ENCODE measurements around the gene NTRK1. TPM values are rescaled to one million over a fixed set of nuclear protein-coding genes. Genes with fewer than 3 reads are reported as not detected.

The NTRK1 gene
- total RNA-seq, 1 donor from 2014 or later, result not detected

DNA sequence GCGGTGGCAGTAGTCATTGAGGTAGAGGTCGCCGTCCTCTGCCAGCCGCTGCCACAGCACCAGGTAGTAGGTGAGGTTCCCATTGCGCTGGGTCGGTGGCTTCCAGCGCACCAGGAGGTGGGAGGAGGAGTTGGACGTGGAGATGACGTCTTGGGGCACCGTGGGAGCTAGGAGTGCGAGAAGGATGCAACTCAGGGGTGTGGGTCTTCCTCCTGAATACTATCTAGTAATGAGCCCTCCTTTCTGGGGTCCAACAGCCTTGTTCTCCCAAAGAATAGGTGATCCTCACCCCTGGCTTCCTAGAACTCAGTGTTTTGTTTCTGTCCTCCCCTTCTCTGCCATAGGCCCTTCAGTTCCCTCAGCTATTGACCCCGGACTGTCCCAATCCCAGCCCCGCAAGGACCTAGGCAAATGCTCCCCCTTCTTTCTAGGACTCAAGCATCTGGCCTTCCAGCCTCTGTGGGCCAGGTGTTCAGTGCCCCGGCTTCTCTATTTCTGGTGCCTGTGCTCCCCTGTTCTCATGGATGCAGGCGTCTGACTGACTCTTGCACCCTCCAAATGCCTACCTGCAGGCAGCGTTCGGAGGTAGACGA is 14.6 kb upstream of the NTRK1 start:
- TF ChIP-seq, protein P1, sequence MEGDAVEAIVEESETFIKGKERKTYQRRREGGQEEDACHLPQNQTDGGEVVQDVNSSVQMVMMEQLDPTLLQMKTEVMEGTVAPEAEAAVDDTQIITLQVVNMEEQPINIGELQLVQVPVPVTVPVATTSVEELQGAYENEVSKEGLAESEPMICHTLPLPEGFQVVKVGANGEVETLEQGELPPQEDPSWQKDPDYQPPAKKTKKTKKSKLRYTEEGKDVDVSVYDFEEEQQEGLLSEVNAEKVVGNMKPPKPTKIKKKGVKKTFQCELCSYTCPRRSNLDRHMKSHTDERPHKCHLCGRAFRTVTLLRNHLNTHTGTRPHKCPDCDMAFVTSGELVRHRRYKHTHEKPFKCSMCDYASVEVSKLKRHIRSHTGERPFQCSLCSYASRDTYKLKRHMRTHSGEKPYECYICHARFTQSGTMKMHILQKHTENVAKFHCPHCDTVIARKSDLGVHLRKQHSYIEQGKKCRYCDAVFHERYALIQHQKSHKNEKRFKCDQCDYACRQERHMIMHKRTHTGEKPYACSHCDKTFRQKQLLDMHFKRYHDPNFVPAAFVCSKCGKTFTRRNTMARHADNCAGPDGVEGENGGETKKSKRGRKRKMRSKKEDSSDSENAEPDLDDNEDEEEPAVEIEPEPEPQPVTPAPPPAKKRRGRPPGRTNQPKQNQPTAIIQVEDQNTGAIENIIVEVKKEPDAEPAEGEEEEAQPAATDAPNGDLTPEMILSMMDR (IDR thresholded peaks at IDR 0.05), result no peak
- H3K4me1 Mint-ChIP-seq (ENCODE audit: unreplicated experiment), result no peaks in the 10 kb centered on the region
- H3K36me3 Mint-ChIP-seq (ENCODE audit: unreplicated experiment), result no peaks in the 10 kb centered on the region
- peaks cover 62% of the 10 kb centered on the region for H3K27me3 Mint-ChIP-seq (ENCODE audit: unreplicated experiment)
- H3K4me3 Mint-ChIP-seq (ENCODE audit: unreplicated experiment), result no peak overlapping the region
- no peak for DNase-seq (ENCODE audit: extremely low spot score, unreplicated experiment)
- H3K27ac Mint-ChIP-seq (ENCODE audit: unreplicated experiment), result no peak overlapping the region
- H3K9me3 Mint-ChIP-seq (ENCODE audit: unreplicated experiment), result no peaks in the 10 kb centered on the region

DNA sequence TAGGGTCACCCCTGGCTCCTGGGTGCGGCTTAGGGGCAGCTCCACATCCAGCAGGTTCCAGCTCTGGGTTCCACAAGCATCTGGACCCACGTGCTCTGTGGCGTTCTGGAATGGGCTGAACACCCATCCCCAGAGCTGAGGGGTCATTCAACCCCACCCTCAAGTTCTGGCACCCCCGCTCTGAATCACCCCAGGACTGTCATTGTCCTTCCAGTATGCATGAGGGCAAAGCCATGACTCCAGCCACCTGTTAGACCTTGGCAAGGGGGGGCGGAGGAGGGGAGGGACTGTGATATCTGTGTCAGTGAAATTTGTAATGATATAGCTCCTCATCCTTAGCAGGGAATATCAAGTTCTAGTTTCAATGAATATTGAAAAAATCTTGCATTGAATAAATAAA is 14.0 kb upstream of the NTRK1 start:
- H3K27ac Mint-ChIP-seq (ENCODE audit: unreplicated experiment), result no peak overlapping the region
- TF ChIP-seq, protein P1 (IDR thresholded peaks at IDR 0.05), result no peak
- no peaks in the 10 kb centered on the region for H3K4me1 Mint-ChIP-seq (ENCODE audit: unreplicated experiment)
- DNase-seq (ENCODE audit: extremely low spot score, unreplicated experiment), result no peak
- H3K9me3 Mint-ChIP-seq (ENCODE audit: unreplicated experiment), result no peaks in the 10 kb centered on the region
- H3K36me3 Mint-ChIP-seq (ENCODE audit: unreplicated experiment), result no peaks in the 10 kb centered on the region
- H3K4me3 Mint-ChIP-seq (ENCODE audit: unreplicated experiment), result no peak overlapping the region
- peaks cover 62% of the 10 kb centered on the region for H3K27me3 Mint-ChIP-seq (ENCODE audit: unreplicated experiment)

DNA sequence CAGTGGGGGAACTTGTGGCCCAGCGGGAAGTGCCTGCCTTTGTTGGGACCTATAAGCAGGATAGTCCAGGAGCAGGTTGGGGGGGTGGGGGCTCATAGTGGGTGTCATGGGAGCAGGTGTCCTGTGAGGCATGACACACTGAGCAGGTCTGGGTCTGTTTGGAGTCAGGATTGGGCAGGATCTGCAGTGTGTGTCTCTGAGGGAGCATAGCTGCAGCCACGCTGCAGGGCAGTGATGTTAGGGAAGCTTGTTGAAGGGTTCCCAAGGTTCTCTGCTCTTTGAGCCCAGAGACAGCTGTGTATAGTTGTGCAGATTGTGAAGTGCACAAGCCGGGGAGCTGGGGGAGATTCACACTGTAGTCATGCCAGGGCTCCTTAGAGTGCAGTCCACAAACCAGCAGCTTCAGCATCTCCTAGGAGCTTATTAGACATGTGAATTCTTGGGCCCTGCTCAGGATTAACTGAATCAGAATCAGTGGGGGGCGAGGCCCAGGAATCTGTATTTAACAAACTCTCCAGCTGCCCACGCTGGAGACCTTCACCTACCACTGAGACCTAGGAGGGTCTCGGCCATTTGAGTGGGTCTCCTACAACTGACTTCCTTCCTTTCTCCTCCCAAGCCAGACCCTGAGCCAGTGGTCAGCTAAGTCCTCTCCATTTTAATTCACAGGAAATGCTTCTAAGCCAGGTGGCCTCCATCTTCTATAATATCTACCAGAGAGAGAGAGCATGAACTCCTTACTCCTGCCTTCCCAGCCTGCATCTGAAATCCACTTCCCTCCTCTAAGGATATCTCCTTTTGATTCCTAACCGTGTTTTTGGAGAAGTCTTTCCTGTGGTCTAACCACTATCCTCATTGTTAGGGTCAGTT is 12.8 kb upstream of the NTRK1 start:
- Mint-ChIP-seq H3K4me3 (ENCODE audit: unreplicated experiment) (no peak overlapping the region), H3K4me1 (ENCODE audit: unreplicated experiment) (peaks cover 7% of the 10 kb centered on the region), H3K27me3 (ENCODE audit: unreplicated experiment) (peaks cover 57% of the 10 kb centered on the region), H3K9me3 (ENCODE audit: unreplicated experiment) (no peaks in the 10 kb centered on the region), H3K36me3 (ENCODE audit: unreplicated experiment) (no peaks in the 10 kb centered on the region), H3K27ac (ENCODE audit: unreplicated experiment) (no peak overlapping the region)
- no peak for DNase-seq (ENCODE audit: extremely low spot score, unreplicated experiment)
- TF ChIP-seq, protein P1 (IDR thresholded peaks at IDR 0.05), result no peak

DNA sequence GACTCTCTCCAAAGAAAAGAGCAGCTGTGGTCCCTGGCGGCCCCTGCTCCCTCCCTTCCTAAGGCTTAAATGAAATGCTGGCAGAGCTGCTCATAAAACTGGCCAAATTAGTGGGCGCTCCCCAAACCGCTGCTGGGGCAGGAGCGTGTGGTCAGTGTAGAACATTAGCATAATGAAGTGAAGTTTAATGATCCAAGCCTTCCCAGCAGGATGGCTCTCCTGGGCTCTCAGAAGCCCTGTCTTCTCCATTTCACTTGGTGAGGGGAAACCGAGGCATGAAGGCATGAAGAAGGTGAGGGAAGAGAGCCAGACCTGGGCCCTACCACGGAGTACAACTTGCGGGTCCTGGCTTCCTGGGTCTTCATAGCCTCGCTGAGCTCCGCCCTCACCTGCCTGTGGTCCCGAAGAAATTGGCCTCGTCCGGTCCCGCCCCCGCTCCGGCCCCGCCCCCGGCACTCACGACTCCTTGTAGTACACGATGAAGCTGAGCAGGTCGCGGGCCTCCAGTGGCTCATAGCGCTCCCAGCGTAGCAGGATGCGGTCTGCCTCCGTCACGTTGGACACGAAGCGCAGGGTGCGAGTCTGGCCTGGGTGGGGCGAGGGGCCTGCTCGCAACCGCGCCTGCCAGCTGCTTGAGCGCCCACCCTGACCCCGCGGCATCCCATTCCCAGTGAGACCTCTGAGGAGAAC is 12.1 kb upstream of the NTRK1 start:
- Mint-ChIP-seq H3K27ac (ENCODE audit: unreplicated experiment) (no peak overlapping the region), H3K4me1 (ENCODE audit: unreplicated experiment) (peaks cover 10% of the 10 kb centered on the region), H3K9me3 (ENCODE audit: unreplicated experiment) (no peaks in the 10 kb centered on the region), H3K36me3 (ENCODE audit: unreplicated experiment) (no peaks in the 10 kb centered on the region), H3K27me3 (ENCODE audit: unreplicated experiment) (peaks cover 57% of the 10 kb centered on the region), H3K4me3 (ENCODE audit: unreplicated experiment) (no peak overlapping the region)
- DNase-seq (ENCODE audit: extremely low spot score, unreplicated experiment), result no peak
- TF ChIP-seq, protein P1 (IDR thresholded peaks at IDR 0.05), result no peak

DNA sequence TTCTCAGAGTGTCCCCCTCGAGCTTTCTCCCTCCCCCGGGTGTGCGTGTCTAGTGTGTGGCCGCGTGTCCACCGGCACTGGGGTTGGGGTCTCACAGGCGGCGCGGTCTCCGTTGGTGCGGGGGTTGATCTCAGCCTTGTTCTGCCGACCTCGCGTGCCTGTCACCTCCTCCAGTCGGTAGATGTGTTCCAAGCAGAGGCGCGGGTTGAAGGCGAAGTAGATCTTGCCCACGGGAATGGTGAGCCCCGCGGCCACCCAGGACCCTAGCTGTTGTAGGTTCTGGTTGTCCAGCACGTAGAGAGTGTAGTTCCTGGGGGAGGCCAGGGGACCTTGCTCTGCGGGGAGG is 11.5 kb upstream of the NTRK1 start:
- Mint-ChIP-seq H3K36me3 (ENCODE audit: unreplicated experiment) (no peaks in the 10 kb centered on the region), H3K27ac (ENCODE audit: unreplicated experiment) (no peak overlapping the region), H3K9me3 (ENCODE audit: unreplicated experiment) (no peaks in the 10 kb centered on the region), H3K4me1 (ENCODE audit: unreplicated experiment) (peaks cover 10% of the 10 kb centered on the region), H3K27me3 (ENCODE audit: unreplicated experiment) (peaks cover 55% of the 10 kb centered on the region), H3K4me3 (ENCODE audit: unreplicated experiment) (no peak overlapping the region)
- no peak for DNase-seq (ENCODE audit: extremely low spot score, unreplicated experiment)
- TF ChIP-seq, protein P1 (IDR thresholded peaks at IDR 0.05), result no peak

All from osteocyte (in vitro differentiated cells).